Measurements from ENCODE around the gene UBR4.

The UBR4 gene

GRCh38 chr1:19110257-19110927, 99.7 kb downstream of the UBR4 start:
- no peak for DNase-seq (ENCODE audit: low read depth)
- H3K4me3 ChIP-seq (ENCODE audit: low read depth, low read length) = no peak overlapping the region
- TF ChIP-seq MAX (IDR thresholded peaks at IDR 0.05; ENCODE audit: low read depth, low read length) (no peak), CTCF (IDR thresholded peaks at IDR 0.05; ENCODE audit: low read depth, low read length) (no peak), POLR2A (IDR thresholded peaks at IDR 0.05; ENCODE audit: extremely low read depth, insufficient read length) (no peak), MYC (IDR thresholded peaks at IDR 0.05; ENCODE audit: low read depth, low read length) (no peak)

- TF ChIP-seq POLR2A (IDR thresholded peaks at IDR 0.05; ENCODE audit: extremely low read depth, insufficient read length) = no peak
- TF ChIP-seq MAX (IDR thresholded peaks at IDR 0.05; ENCODE audit: low read depth, low read length) = no peak
- no peak for TF ChIP-seq CTCF (IDR thresholded peaks at IDR 0.05; ENCODE audit: low read depth, low read length)
- no peak for TF ChIP-seq MYC (IDR thresholded peaks at IDR 0.05; ENCODE audit: low read depth, low read length)
- no peak overlapping the region for H3K4me3 ChIP-seq (ENCODE audit: low read depth, low read length)
- DNase-seq (ENCODE audit: low read depth) = no peak
Observed at GRCh38 chr1:19109545-19109944, 100.5 kb downstream of the UBR4 start.

- no peak overlapping the region for H3K4me3 ChIP-seq (ENCODE audit: low read depth, low read length)
- no peak for DNase-seq (ENCODE audit: low read depth)
- no peak for TF ChIP-seq CTCF (IDR thresholded peaks at IDR 0.05; ENCODE audit: low read depth, low read length)
- no peak for TF ChIP-seq POLR2A (IDR thresholded peaks at IDR 0.05; ENCODE audit: extremely low read depth, insufficient read length)
- no peak for TF ChIP-seq MYC (IDR thresholded peaks at IDR 0.05; ENCODE audit: low read depth, low read length)
- no peak for TF ChIP-seq MAX (IDR thresholded peaks at IDR 0.05; ENCODE audit: low read depth, low read length)
Observed at GRCh38 chr1:19101244-19101643, 108.8 kb downstream of the UBR4 start.

GRCh38 chr1:19100028-19100427, 110.0 kb downstream of the UBR4 start:
- no peak overlapping the region for H3K4me3 ChIP-seq (ENCODE audit: low read depth, low read length)
- TF ChIP-seq MAX (IDR thresholded peaks at IDR 0.05; ENCODE audit: low read depth, low read length) = no peak
- TF ChIP-seq MYC (IDR thresholded peaks at IDR 0.05; ENCODE audit: low read depth, low read length) = no peak
- no peak for TF ChIP-seq POLR2A (IDR thresholded peaks at IDR 0.05; ENCODE audit: extremely low read depth, insufficient read length)
- TF ChIP-seq CTCF (IDR thresholded peaks at IDR 0.05; ENCODE audit: low read depth, low read length) = no peak
- no peak for DNase-seq (ENCODE audit: low read depth)

GRCh38 chr1:19096990-19097389, 113.1 kb downstream of the UBR4 start:
- TF ChIP-seq MAX (IDR thresholded peaks at IDR 0.05; ENCODE audit: low read depth, low read length) = no peak
- no peak for TF ChIP-seq MYC (IDR thresholded peaks at IDR 0.05; ENCODE audit: low read depth, low read length)
- TF ChIP-seq POLR2A (IDR thresholded peaks at IDR 0.05; ENCODE audit: extremely low read depth, insufficient read length) = no peak
- no peak for TF ChIP-seq CTCF (IDR thresholded peaks at IDR 0.05; ENCODE audit: low read depth, low read length)
- DNase-seq (ENCODE audit: low read depth) = no peak
- no peak overlapping the region for H3K4me3 ChIP-seq (ENCODE audit: low read depth, low read length)
